BLaER1 (cell line): ENCODE measurements around the gene OTULIN.

Source experiments
- H3K27ac ChIP-seq: shearing (Covaris generic); formaldehyde crosslinking; 2 replicates; pipeline ENCODE4 v1.8.1; 2022
- H3K27me3 ChIP-seq: shearing (Covaris generic); formaldehyde crosslinking; 2 replicates; pipeline ENCODE4 v1.8.1; 2022
- H3K36me3 ChIP-seq: shearing (Covaris generic); formaldehyde crosslinking; 2 replicates; pipeline ENCODE4 v1.8.1; 2022
- H3K4me1 ChIP-seq: shearing (Covaris generic); formaldehyde crosslinking; 2 replicates; pipeline ENCODE4 v1.8.1; 2022
- H3K4me2 ChIP-seq: shearing (Covaris generic); formaldehyde crosslinking; 2 replicates; pipeline ENCODE4 v1.8.1; 2022
- H3K4me3 ChIP-seq: shearing (Covaris generic); formaldehyde crosslinking; 2 replicates; pipeline ENCODE4 v1.8.1; 2022
- H3K9ac ChIP-seq: shearing (Covaris generic); formaldehyde crosslinking; 2 replicates; pipeline ENCODE4 v1.8.1; 2022
- H3K9me3 ChIP-seq: shearing (Covaris generic); formaldehyde crosslinking; 2 replicates; pipeline ENCODE4 v1.8.1; 2022
- H4K20me1 ChIP-seq: shearing (Covaris generic); formaldehyde crosslinking; 2 replicates; pipeline ENCODE4 v1.8.1; 2022
- Cebpa-rat ChIP-seq: shearing (Covaris generic); IDR thresholded peaks from 2 replicates; pipeline ENCODE4 v1.8.1; 2022

Gene OTULIN

GRCh38 chr5:14743601-14744295 lies 79.2 kb downstream of the OTULIN start:
- Histone ChIP-seq H3K9ac (no peak overlapping the region), H3K4me2 (peak overlapping the region; percentile 82)

GRCh38 chr5:14744296-14745187 lies 80.0 kb downstream of the OTULIN start:
- no peak overlapping the region for H3K4me3 ChIP-seq
- peak overlapping the region; percentile 66 for H3K27ac ChIP-seq
- H3K4me1 ChIP-seq = peaks cover 78% of the 10 kb centered on the region
- peaks cover 30% of the 10 kb centered on the region for H3K36me3 ChIP-seq
- TF ChIP-seq Cebpa-rat = no peak
- H3K9me3 ChIP-seq = no peaks in the 10 kb centered on the region
- H3K27me3 ChIP-seq = no peaks in the 10 kb centered on the region
- no peaks in the 10 kb centered on the region for H4K20me1 ChIP-seq
- peak overlapping the region; percentile 82 for H3K4me2 ChIP-seq
- H3K9ac ChIP-seq = 0 out of 2 replicates have a peak overlapping the region, but pooled peaks have one; percentile 15

More at GRCh38 chr5:14743601-14744295, 79.2 kb downstream of the OTULIN start:
- H3K27me3 ChIP-seq = no peaks in the 10 kb centered on the region
- H4K20me1 ChIP-seq = no peaks in the 10 kb centered on the region
- peaks cover 37% of the 10 kb centered on the region for H3K36me3 ChIP-seq
- H3K4me1 ChIP-seq = peaks cover 83% of the 10 kb centered on the region
- H3K4me3 ChIP-seq = no peak overlapping the region
- H3K9me3 ChIP-seq = no peaks in the 10 kb centered on the region
- TF ChIP-seq Cebpa-rat = no peak
- no peak overlapping the region for H3K27ac ChIP-seq

- peak overlapping the region; percentile 43 for H3K27ac ChIP-seq
- H3K4me1 ChIP-seq = peaks cover 71% of the 10 kb centered on the region
- H4K20me1 ChIP-seq = no peaks in the 10 kb centered on the region
- H3K4me2 ChIP-seq = peak overlapping the region; percentile 82
- peaks cover 33% of the 10 kb centered on the region for H3K36me3 ChIP-seq
- H3K4me3 ChIP-seq = no peak overlapping the region
- H3K27me3 ChIP-seq = no peaks in the 10 kb centered on the region
- H3K9ac ChIP-seq = peak overlapping the region; percentile 31; the same call in 1 of the 2 replicates
- no peaks in the 10 kb centered on the region for H3K9me3 ChIP-seq
- TF ChIP-seq Cebpa-rat = no peak
These were observed 80.7 kb downstream of the OTULIN start for GRCh38 chr5:14745188-14745563.

GRCh38 chr5:14745753-14746152 lies 81.2 kb downstream of the OTULIN start:
- peak overlapping the region; percentile 82 for H3K4me2 ChIP-seq

GRCh38 chr5:14748180-14748900 lies 83.8 kb downstream of the OTULIN start:
- Histone ChIP-seq H3K4me1 (peaks cover 40% of the 10 kb centered on the region), H3K27ac (no peak overlapping the region), H4K20me1 (no peaks in the 10 kb centered on the region), H3K36me3 (peaks cover 54% of the 10 kb centered on the region), H3K4me2 (no peak overlapping the region), H3K4me3 (no peak overlapping the region), H3K27me3 (no peaks in the 10 kb centered on the region), H3K9ac (no peak overlapping the region), H3K9me3 (no peaks in the 10 kb centered on the region)
- no peak for TF ChIP-seq Cebpa-rat

More at GRCh38 chr5:14745753-14746152, 81.2 kb downstream of the OTULIN start:
- TF ChIP-seq Cebpa-rat = no peak
- Histone ChIP-seq H3K27me3 (no peaks in the 10 kb centered on the region), H3K4me1 (peaks cover 66% of the 10 kb centered on the region), H3K27ac (peak overlapping the region; percentile 43), H4K20me1 (no peaks in the 10 kb centered on the region), H3K9me3 (no peaks in the 10 kb centered on the region), H3K36me3 (peaks cover 33% of the 10 kb centered on the region), H3K4me3 (no peak overlapping the region), H3K9ac (no peak overlapping the region)
